Activated CD8-positive, alpha-beta memory T cell treated with anti-CD3 and anti-CD28 coated beads, Interleukin-2, amount 10 ng/mL, durations not matched to agents 7 days and 5 days (primary cell): ENCODE results near the gene TTN. TPM values are rescaled to one million over a fixed set of nuclear protein-coding genes. Genes with fewer than 3 reads are reported as not detected.

ENCODE experiments used
- ATAC-seq: fragments of 150-1000 bp; cut with Tn5 transposase; one replicate; pipeline ENCODE4 v1.10.0; 2021; ENCODE audit warnings: moderate library complexity
- CTCF ChIA-PET: fragments of 350-600 bp; sonication (Branson Sonifier 250); formaldehyde crosslinking; loops from one replicate; lab custom pipeline; 2021; ENCODE audit warnings: antibody characterized with exemption; lab: Charles Lee
- DNase-seq: peaks from one replicate; pipeline ENCODE4 v3.0.0-alpha.2; 2020
- H3K27ac Mint-ChIP-seq: one replicate; pipeline ENCODE4 v1.8.0; 2021; ENCODE audit warnings: mild to moderate bottlenecking, mixed read lengths
- H3K27me3 Mint-ChIP-seq: one replicate; pipeline ENCODE4 v1.8.0; 2021; ENCODE audit warnings: mixed read lengths
- H3K36me3 Mint-ChIP-seq: one replicate; pipeline ENCODE4 v1.8.0; 2021; ENCODE audit warnings: mild to moderate bottlenecking, mixed read lengths
- H3K4me1 Mint-ChIP-seq: one replicate; pipeline ENCODE4 v1.8.0; 2021; ENCODE audit warnings: mixed read lengths
- H3K4me3 Mint-ChIP-seq: one replicate; pipeline ENCODE4 v1.8.0; 2021; ENCODE audit warnings: mild to moderate bottlenecking, moderate library complexity, mixed read lengths
- H3K9me3 Mint-ChIP-seq: one replicate; pipeline ENCODE4 v1.8.0; 2022; ENCODE audit warnings: low read depth, mixed read lengths
- total RNA-seq, 2 experiments: library from RNA; stranded (reverse); gene quantifications; one replicate each; pipeline ENCODE4 v1.2.3, GENCODE V29; 2021

TTN gene
- total RNA-seq, 2 experiments from 2014 or later, result 7.0 to 11.5 TPM

DNA sequence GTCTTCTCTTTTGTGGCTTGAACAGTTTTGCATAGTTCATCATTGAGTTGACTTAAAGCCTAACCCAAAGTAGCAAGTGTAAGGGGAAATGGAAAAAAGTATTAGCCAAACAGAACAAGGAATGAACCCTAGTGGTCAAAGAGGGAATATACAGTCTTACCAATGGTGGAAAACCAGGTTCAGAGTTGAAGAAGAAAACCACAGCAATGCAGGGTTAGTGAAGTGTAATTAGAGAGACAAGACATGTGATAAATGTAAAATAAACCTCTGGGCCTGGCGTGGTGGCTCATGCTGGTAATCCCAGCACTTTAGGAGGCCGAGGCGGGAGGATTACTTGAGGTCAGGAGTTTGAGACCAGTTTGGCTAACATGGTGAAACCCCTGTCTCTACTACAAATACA is 2.4 kb downstream of the TTN start:
- Mint-ChIP-seq H3K9me3 (no peaks in the 10 kb centered on the region), H3K4me1 (no peaks in the 10 kb centered on the region), H3K36me3 (no peaks in the 10 kb centered on the region), H3K27ac (no peak overlapping the region), H3K27me3 (no peaks in the 10 kb centered on the region), H3K4me3 (no peak overlapping the region)
- CTCF ChIA-PET, result interaction anchor here (0.9 to 1.4 kb wide), 3 partner anchors 10 to 26 kb away, joined by 3 to 6 read pairs (median 4); no protein-coding TSS in a partner anchor
- ATAC-seq, result no peak
- no peak for DNase-seq

DNA sequence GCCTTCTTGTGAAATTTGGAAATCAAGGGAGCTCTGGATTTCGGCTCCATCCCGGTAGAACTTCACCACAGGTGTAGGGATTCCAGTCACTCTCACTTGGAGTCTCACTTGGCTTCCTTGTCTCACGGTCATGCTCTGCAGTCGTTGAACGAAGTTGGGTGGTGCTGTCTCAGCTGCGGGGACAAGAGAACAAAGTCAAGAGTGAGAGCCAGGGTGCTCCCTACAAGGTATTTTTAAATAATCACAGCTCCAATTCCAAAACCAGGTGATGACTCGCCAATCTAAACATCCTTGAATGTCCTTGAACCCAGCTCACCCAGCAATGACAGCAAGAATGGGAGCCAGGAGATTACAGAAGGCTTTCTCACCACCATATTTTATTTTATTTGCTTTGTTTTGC is 6.7 kb downstream of the TTN start:
- Mint-ChIP-seq H3K27me3 (no peaks in the 10 kb centered on the region), H3K4me3 (no peak overlapping the region)

DNA sequence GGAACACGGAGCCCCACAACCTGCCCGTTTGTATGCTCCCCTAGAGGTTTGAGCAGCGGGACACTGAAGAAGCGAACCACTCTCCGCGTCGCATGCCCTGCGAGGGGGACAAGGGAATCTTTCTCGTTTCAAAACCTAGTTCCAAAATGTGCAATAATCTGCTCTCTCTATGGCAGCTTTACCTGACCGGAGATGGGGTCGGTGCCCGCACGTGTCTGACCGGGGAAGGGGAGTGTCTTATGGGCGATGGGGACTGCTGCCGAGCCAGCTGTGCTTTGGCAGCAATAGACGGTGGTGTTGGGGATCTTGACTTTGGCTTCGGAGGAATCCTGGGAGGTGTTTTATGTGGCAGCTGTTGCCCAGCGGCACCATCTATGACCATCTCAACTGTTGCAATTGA is 7.9 kb downstream of the TTN start:
- no peak for DNase-seq
- CTCF ChIA-PET, result no interaction called here
- ATAC-seq, result no peak
- Mint-ChIP-seq H3K36me3 (no peaks in the 10 kb centered on the region), H3K4me3 (no peak overlapping the region), H3K4me1 (no peaks in the 10 kb centered on the region), H3K9me3 (no peaks in the 10 kb centered on the region), H3K27me3 (no peaks in the 10 kb centered on the region), H3K27ac (no peak overlapping the region)

More for the DNA sequence above, 6.7 kb downstream of the TTN start:
- ATAC-seq (no peak), DNase-seq (no peak)
- no peak overlapping the region for H3K27ac Mint-ChIP-seq
- CTCF ChIA-PET, result no interaction called here
- no peaks in the 10 kb centered on the region for H3K9me3 Mint-ChIP-seq
- no peaks in the 10 kb centered on the region for H3K4me1 Mint-ChIP-seq
- no peaks in the 10 kb centered on the region for H3K36me3 Mint-ChIP-seq

DNA sequence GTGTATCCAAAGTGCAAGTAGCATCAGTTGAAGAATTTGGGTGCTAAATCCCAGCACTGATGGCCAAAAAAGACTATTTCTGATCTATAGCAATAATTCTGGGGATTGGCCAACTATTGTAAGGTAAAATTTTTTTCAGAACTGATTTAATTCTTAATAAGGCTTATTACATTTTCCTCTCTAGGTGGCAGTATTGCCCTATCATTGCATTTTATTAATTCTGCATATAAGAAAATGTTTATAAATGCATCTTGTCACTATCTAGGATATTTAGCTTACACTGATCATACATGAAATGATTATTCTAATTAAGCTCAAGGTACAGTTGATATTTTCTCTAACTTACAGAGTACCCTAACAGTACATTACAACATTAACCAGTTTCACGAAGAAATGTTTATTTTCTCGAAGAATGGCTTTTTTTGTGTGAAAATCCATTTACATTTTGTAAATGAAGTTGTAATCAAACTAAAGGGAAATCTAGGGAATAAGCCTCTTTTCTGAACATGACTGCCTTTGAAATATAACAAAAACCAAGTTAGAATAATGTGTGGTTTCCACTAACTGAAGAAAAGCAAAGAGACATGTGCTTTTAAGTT is 11.0 kb downstream of the TTN start:
- CTCF ChIA-PET, result interaction anchor here (0.8 to 1.9 kb wide), 5 partner anchors 13 to 120 kb away, joined by 3 to 6 read pairs (median 3); no protein-coding TSS in a partner anchor
- Mint-ChIP-seq H3K9me3 (no peaks in the 10 kb centered on the region), H3K4me3 (no peak overlapping the region), H3K4me1 (no peaks in the 10 kb centered on the region), H3K27me3 (no peaks in the 10 kb centered on the region), H3K36me3 (no peaks in the 10 kb centered on the region), H3K27ac (no peak overlapping the region)
- no peak for ATAC-seq
- DNase-seq, result no peak

DNA sequence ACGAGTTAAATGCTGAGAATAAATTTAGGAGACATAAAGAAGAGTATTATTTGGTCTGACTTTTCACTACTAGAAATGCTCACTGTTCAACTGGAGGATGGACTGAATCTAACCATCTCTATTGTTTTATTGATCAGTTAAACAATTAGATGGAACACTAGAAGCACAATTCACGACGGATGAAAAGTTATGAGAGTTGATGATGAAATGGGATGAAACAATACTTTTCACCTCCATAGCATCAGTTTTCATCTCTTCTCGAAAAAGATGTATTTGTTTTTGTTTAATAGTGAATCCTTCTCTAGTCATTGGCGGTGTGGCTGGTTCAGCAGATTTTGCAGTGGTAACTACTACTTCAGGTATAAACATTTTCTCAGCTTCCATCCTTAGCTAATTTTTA is 19.3 kb downstream of the TTN start:
- DNase-seq (no peak), ATAC-seq (no peak)
- Mint-ChIP-seq H3K36me3 (no peaks in the 10 kb centered on the region), H3K4me3 (no peak overlapping the region), H3K4me1 (no peaks in the 10 kb centered on the region), H3K27me3 (no peaks in the 10 kb centered on the region), H3K27ac (no peak overlapping the region), H3K9me3 (no peaks in the 10 kb centered on the region)
- CTCF ChIA-PET, result no interaction called here

DNA sequence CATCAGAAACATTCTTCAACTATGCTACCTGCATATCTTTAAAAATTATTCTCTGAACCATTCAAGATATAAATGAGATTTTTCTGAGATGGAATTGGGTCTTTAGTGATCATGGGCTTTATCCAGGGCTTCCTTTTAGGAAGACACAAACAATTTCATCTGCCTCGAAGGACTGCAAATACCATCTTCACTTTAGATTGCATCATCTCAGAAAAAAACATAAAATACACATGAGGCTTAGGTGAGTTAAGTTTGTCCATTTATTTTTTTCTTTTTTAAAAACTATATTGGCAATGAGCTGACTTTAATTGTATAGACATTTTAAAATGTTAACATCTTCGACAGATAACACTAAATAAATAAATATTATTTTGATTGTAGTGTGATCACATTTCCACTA is 20.1 kb downstream of the TTN start:
- Mint-ChIP-seq H3K9me3 (no peaks in the 10 kb centered on the region), H3K27me3 (no peaks in the 10 kb centered on the region), H3K36me3 (no peaks in the 10 kb centered on the region), H3K27ac (no peak overlapping the region), H3K4me1 (no peaks in the 10 kb centered on the region), H3K4me3 (no peak overlapping the region)
- ATAC-seq, result no peak
- DNase-seq, result no peak
- CTCF ChIA-PET, result no interaction called here

DNA sequence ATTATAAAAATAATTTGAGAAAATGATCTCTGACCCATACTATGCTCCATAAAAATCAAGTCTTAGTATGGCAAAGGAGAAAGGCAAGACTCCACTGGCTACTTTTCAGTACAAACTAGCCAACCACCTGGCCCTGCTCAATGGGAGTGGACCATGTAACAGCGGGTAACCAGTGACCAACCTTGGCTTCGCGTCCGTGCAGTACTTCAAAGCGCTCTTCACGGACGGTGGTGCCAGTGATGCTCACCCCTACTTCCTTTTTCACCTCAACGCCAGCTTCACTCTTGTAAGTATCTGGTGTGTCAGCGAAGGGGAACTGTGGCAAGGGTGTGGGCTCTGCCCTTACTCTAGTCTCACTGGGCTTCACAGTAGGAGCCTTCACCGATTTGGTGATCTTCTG is 23.3 kb downstream of the TTN start:
- Mint-ChIP-seq H3K9me3 (no peaks in the 10 kb centered on the region), H3K27ac (no peak overlapping the region), H3K4me1 (no peaks in the 10 kb centered on the region), H3K36me3 (no peaks in the 10 kb centered on the region), H3K4me3 (no peak overlapping the region), H3K27me3 (no peaks in the 10 kb centered on the region)
- CTCF ChIA-PET, result no interaction called here
- ATAC-seq, result no peak
- no peak for DNase-seq

DNA sequence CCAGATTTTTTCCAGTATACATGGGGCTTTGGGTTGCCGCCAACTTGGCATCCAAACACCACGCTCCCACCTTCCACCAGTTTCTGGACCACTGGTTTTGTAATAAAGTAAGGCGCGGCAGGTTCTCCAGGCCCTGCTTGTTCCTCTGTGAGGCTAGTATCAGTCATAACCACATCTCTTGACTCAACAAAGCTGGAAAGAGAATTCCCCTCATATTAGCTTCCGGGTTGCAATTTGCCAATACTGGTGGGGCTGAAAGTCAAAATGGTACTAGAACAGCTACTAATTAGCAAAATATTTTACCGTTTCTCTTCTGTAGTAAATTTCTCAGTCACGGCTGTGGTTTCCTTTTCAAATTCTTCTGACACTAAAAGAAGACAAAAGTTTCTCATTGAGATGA is 25.0 kb downstream of the TTN start:
- no peaks in the 10 kb centered on the region for H3K27me3 Mint-ChIP-seq
- CTCF ChIA-PET, result no interaction called here

DNA sequence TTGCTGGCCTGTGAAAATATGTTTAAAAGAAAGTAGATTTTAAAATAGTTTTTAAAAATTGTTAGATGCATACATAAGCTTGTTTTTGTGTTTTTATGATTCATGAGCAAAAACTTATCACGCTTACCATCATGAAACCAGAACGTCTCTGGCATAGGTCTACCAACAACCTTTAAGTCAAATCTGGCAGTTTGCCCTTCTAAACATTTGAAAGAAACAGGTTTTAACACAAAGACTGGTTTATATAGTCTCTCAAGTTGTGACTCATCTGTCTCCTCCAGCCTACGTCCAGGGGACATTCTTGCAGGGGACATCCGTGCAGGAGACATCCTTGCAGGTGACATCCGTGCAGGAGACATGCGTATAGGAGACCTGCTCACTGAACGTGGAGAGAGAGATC is 29.6 kb downstream of the TTN start:
- H3K4me3 Mint-ChIP-seq, result no peak overlapping the region
- H3K27me3 Mint-ChIP-seq, result no peaks in the 10 kb centered on the region
- H3K36me3 Mint-ChIP-seq, result peaks cover 2% of the 10 kb centered on the region
- CTCF ChIA-PET, result no interaction called here
- no peak overlapping the region for H3K27ac Mint-ChIP-seq
- no peaks in the 10 kb centered on the region for H3K9me3 Mint-ChIP-seq
- ATAC-seq, result no peak
- no peaks in the 10 kb centered on the region for H3K4me1 Mint-ChIP-seq
- no peak for DNase-seq

More for the DNA sequence above, 25.0 kb downstream of the TTN start:
- Mint-ChIP-seq H3K27ac (no peak overlapping the region), H3K9me3 (no peaks in the 10 kb centered on the region), H3K36me3 (no peaks in the 10 kb centered on the region), H3K4me1 (no peaks in the 10 kb centered on the region), H3K4me3 (no peak overlapping the region)
- DNase-seq (no peak), ATAC-seq (no peak)

DNA sequence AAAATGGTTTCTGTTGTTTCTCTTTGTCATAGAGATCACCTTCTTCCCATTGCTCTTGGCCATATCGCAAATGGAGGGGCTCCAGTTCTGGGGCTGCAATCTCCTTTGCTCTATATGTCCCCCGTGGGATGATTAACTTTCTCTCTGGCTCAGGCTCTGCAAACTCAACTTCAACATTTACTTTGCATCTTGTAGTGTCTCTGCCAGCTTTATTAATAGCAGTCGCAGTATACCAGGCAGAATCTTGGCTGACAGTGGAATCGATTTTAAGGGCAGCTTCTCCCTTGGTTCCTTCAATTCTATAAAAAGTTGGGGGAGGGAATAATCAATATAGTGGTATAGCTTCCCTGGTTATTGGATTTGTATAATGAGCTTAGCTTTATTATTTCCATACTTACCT is 30.5 kb downstream of the TTN start:
- CTCF ChIA-PET, result no interaction called here
- DNase-seq (no peak), ATAC-seq (no peak)
- H3K36me3 Mint-ChIP-seq, result peaks cover 2% of the 10 kb centered on the region
- H3K4me1 Mint-ChIP-seq, result no peaks in the 10 kb centered on the region
- H3K9me3 Mint-ChIP-seq, result no peaks in the 10 kb centered on the region
- H3K27ac Mint-ChIP-seq, result no peak overlapping the region
- no peaks in the 10 kb centered on the region for H3K27me3 Mint-ChIP-seq
- no peak overlapping the region for H3K4me3 Mint-ChIP-seq

DNA sequence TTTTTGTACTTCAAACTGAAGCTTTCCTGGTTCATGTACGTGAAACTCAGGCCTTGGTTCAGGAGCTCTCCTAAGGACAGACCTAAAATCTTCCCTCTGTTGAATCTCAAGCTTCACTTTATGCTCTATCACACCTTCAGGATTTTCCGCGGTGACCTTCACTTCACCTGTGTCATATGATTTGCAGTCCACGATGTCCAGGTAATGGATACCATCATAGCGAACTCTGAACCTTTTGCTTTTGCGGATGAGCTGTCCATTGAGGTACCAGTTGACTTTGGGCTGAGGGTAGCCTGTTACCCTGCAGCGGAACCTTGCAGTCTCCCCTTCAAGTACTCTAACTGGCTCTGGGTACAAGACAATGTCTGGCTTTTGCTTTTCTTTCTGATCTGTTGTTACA is 31.2 kb downstream of the TTN start:
- ATAC-seq, result no peak
- no peaks in the 10 kb centered on the region for H3K27me3 Mint-ChIP-seq
- DNase-seq, result no peak
- H3K4me1 Mint-ChIP-seq, result no peaks in the 10 kb centered on the region
- H3K27ac Mint-ChIP-seq, result no peak overlapping the region
- H3K4me3 Mint-ChIP-seq, result no peak overlapping the region
- CTCF ChIA-PET, result interaction anchor here (2.1 kb wide), 1 partner anchor 35 kb away, joined by 4 read pairs; no protein-coding TSS in a partner anchor
- no peaks in the 10 kb centered on the region for H3K9me3 Mint-ChIP-seq
- H3K36me3 Mint-ChIP-seq, result peaks cover 2% of the 10 kb centered on the region

DNA sequence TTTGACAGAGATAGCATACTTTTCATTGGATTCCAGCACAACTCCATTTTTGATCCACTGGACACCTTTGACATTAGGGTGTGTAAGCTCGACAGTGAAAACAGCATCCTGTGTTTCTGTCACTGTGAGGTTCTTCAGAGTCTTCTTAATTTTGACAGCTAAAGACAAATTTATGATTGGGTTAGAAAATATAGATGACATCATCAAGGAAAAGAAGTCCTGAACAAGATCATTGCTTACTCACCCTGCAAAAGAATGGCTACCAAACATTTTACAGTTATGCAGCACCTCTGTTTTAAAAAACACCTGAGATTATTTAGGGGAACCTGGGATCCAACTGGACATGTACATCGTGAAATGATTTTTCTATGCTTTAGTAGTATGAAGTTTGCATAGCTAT is 36.7 kb downstream of the TTN start:
- Mint-ChIP-seq H3K9me3 (no peaks in the 10 kb centered on the region), H3K4me3 (no peak overlapping the region), H3K27me3 (no peaks in the 10 kb centered on the region)

DNA sequence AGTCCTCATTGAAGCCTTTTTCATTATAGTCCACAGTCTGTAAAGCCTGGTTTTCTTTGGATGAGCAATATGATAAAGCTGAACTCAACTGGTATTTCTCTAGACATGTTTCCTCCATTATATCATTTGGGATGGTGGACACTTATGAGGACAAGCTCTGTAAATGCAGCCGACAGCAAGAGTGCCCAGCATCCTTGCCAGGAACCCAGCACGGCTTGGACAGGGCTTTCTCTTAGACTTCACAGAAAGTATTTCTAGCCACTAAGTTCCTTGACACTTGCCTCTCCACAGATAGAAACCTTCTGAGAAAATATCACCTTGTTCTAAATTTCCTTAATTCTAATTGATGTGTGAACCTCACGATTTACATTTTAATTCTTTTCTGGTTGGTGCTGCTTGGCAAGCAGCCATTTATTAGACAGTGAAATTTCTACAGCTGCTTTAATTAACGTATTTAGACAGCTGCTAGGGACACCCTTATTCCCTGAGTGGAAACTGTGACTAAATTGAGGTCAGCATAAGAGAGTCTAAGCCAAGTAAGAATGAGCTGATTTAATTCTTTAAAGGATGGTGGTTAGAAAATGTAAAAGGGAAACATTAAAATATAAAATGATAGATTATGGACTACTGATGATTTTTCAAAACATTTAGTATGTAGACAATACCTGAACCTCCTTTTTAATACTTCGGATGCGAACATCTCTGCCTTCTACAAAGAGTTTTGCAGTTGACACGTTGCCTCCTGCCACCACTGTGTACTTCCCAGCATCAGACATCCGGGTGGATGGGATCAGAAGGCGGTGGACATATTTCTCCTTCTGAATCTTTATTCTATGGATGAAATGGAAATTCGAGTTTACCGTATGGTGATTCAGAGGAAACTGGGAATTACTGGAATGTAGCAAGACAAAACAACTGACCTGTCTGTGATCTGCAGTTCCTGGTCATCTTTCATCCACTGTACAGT is 39.8 kb downstream of the TTN start:
- H3K27me3 Mint-ChIP-seq, result no peaks in the 10 kb centered on the region
- CTCF ChIA-PET, result no interaction called here
- no peaks in the 10 kb centered on the region for H3K9me3 Mint-ChIP-seq
- DNase-seq, result no peak
- no peak overlapping the region for H3K4me3 Mint-ChIP-seq
- H3K27ac Mint-ChIP-seq, result no peak overlapping the region
- no peak for ATAC-seq
- no peaks in the 10 kb centered on the region for H3K4me1 Mint-ChIP-seq
- H3K36me3 Mint-ChIP-seq, result no peaks in the 10 kb centered on the region

More for the DNA sequence above, 36.7 kb downstream of the TTN start:
- Mint-ChIP-seq H3K27ac (no peak overlapping the region), H3K36me3 (peaks cover 2% of the 10 kb centered on the region), H3K4me1 (no peaks in the 10 kb centered on the region)
- no peak for ATAC-seq
- CTCF ChIA-PET, result no interaction called here
- no peak for DNase-seq

DNA sequence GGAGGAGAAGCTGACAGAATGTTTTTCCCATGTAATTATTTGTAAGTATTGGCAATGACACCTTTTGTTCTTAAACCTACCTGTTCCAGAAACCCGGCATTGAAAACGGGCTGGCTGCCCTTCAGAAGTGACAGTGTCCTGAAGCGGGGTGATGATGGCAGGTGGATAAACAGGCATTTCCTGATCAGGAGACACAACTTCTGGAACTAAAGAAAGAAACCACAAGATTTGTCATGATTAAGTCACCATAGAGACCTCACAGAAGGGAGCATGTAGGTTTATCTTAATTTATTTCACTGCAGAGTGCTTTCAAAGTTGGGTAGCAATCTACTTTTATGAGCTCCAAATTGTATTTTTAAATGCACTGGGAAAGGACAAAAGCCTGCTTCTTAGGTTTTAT is 43.1 kb downstream of the TTN start:
- no peak for DNase-seq
- H3K36me3 Mint-ChIP-seq, result no peaks in the 10 kb centered on the region
- no peaks in the 10 kb centered on the region for H3K9me3 Mint-ChIP-seq
- no peak overlapping the region for H3K4me3 Mint-ChIP-seq
- no peak overlapping the region for H3K27ac Mint-ChIP-seq
- no peaks in the 10 kb centered on the region for H3K27me3 Mint-ChIP-seq
- CTCF ChIA-PET, result no interaction called here
- ATAC-seq, result no peak
- H3K4me1 Mint-ChIP-seq, result no peaks in the 10 kb centered on the region
